Uterus (tissue), 4 donors: ENCODE measurements around the gene L3MBTL3. TPM values are rescaled to one million over a fixed set of nuclear protein-coding genes. Genes with fewer than 3 reads are reported as not detected.

Source experiments
- DNase-seq, 2 donors: peaks; one replicate each; pipeline ENCODE4 v3.0.0-alpha.2; 2019 to 2020
- H3K27ac ChIP-seq, 2 donors: fragments of 200-600 bp; sonication (generic); 1 replicate in 1 of 2; 2 replicates in 1 of 2; pipeline ENCODE4 v1.5.1; 2016 to 2018
- H3K27me3 ChIP-seq, 2 donors: fragments of 200-600 bp; sonication (generic); one replicate each; pipeline ENCODE4 v1.5.1; 2018 to 2019; ENCODE audit warnings: control low read depth in 1 of 2
- H3K36me3 ChIP-seq, 2 donors: fragments of 200-600 bp; sonication (generic); one replicate each; pipeline ENCODE4 v1.5.1; 2019; ENCODE audit warnings: control low read depth in 1 of 2
- H3K4me1 ChIP-seq, 2 donors: fragments of 200-600 bp; sonication (generic); one replicate each; pipeline ENCODE4 v1.5.1; 2018 to 2019; ENCODE audit warnings: control low read depth in 1 of 2
- H3K4me3 ChIP-seq, 2 donors: fragments of 200-600 bp; sonication (generic); 1 replicate in 1 of 2; 2 replicates in 1 of 2; pipeline ENCODE4 v1.5.1; 2018 to 2019; ENCODE audit warnings: mild to moderate bottlenecking in 1 of 2
- H3K9me3 ChIP-seq, 2 donors: fragments of 200-600 bp; sonication (generic); one replicate each; pipeline ENCODE4 v1.5.1; 2019; ENCODE audit warnings: control low read depth in 1 of 2
- CTCF ChIP-seq, 4 experiments: fragments of 200-600 bp in 2 of 4; fragments of 450-650 bp in 2 of 4; sonication (generic) in 2 of 4; IDR thresholded peaks; one replicate each; pipeline ENCODE4 v1.5.1; 2016 to 2019; ENCODE audit warnings: antibody characterized with exemption in 4 of 4, mild to moderate bottlenecking in 2 of 4, moderate library complexity in 1 of 4
- POLR2A ChIP-seq, 2 donors: fragments of 450-650 bp; IDR thresholded peaks; one replicate each; pipeline ENCODE4 v1.6.1; 2016; ENCODE audit warnings: antibody characterized with exemption in 2 of 2, mild to moderate bottlenecking in 1 of 2, moderate library complexity in 1 of 2
- intact Hi-C: fragments of 100-400 bp; cut with DNase I; formaldehyde crosslinking; loops from one replicate; pipeline ENCODE4 v1.15.1; 2023; ENCODE audit warnings: low total_unique reads
- total RNA-seq, 4 donors: library from RNA; depleted of rRNA in 3 of 4; stranded (reverse); fragments of >200 nt in 3 of 4; gene quantifications; one replicate each; pipeline versions ENCODE4 v1.1.0 to v1.2.4, GENCODE V29; 2014 to 2023
- donor health status: DM: yes; HTN: yes; CAD: no.

Gene L3MBTL3
- total RNA-seq, 4 donors from 2014 or later = 3.1 to 21.3 (median 16.1) TPM

GRCh38 chr6:130034378-130035146, 16.2 kb downstream of the L3MBTL3 start:
- Histone ChIP-seq H3K27me3 (no peaks in the 10 kb centered on the region), H3K27ac (peak overlapping the region; percentile 56 to 69), H3K4me1 (no peaks in the 10 kb centered on the region), H3K4me3 (no peak overlapping the region), H3K36me3 (no peaks in the 10 kb centered on the region), H3K9me3 (no peaks in the 10 kb centered on the region)
- intact Hi-C loops = no loop called here
- peak; percentile 41 to 63 for DNase-seq
- no peak for TF ChIP-seq CTCF (IDR thresholded peaks at IDR 0.05)
- TF ChIP-seq POLR2A (IDR thresholded peaks at IDR 0.05) = no peak

GRCh38 chr6:130035211-130035610, 16.8 kb downstream of the L3MBTL3 start:
- H3K9me3 ChIP-seq = no peaks in the 10 kb centered on the region
- no peaks in the 10 kb centered on the region for H3K4me1 ChIP-seq
- DNase-seq = no peak
- no peak overlapping the region for H3K4me3 ChIP-seq
- intact Hi-C loops = no loop called here
- no peaks in the 10 kb centered on the region for H3K27me3 ChIP-seq
- TF ChIP-seq CTCF (IDR thresholded peaks at IDR 0.05) = no peak
- TF ChIP-seq POLR2A (IDR thresholded peaks at IDR 0.05) = no peak
- no peaks in the 10 kb centered on the region for H3K36me3 ChIP-seq
- peak overlapping the region; percentile 56 to 69 for H3K27ac ChIP-seq

- TF ChIP-seq CTCF (IDR thresholded peaks at IDR 0.05) (peak in 2 of 4 experiments; percentile 11 to 29), POLR2A (IDR thresholded peaks at IDR 0.05) (no peak)
- no peak for DNase-seq
- intact Hi-C loops = no loop called here
These were observed 18.9 kb downstream of the L3MBTL3 start for GRCh38 chr6:130037207-130037811.

GRCh38 chr6:130041594-130041993, 23.2 kb downstream of the L3MBTL3 start:
- H3K9me3 ChIP-seq = no peaks in the 10 kb centered on the region
- no peaks in the 10 kb centered on the region for H3K36me3 ChIP-seq
- H3K27ac ChIP-seq = no peak overlapping the region
- H3K4me3 ChIP-seq = no peak overlapping the region
- DNase-seq = no peak
- TF ChIP-seq POLR2A (IDR thresholded peaks at IDR 0.05) (no peak), CTCF (IDR thresholded peaks at IDR 0.05) (no peak)
- H3K4me1 ChIP-seq = no peaks in the 10 kb centered on the region
- intact Hi-C loops = no loop called here
- H3K27me3 ChIP-seq = no peaks in the 10 kb centered on the region

More at GRCh38 chr6:130037207-130037811, 18.9 kb downstream of the L3MBTL3 start:
- no peaks in the 10 kb centered on the region for H3K36me3 ChIP-seq
- H3K27ac ChIP-seq = no peak overlapping the region
- no peaks in the 10 kb centered on the region for H3K27me3 ChIP-seq
- no peak overlapping the region for H3K4me3 ChIP-seq
- H3K4me1 ChIP-seq = no peaks in the 10 kb centered on the region
- H3K9me3 ChIP-seq = no peaks in the 10 kb centered on the region

- Histone ChIP-seq H3K4me3 (no peak overlapping the region), H3K9me3 (no peaks in the 10 kb centered on the region), H3K36me3 (no peaks in the 10 kb centered on the region), H3K27ac (no peak overlapping the region), H3K27me3 (no peaks in the 10 kb centered on the region), H3K4me1 (no peaks in the 10 kb centered on the region)
- intact Hi-C loops = no loop called here
- no peak for TF ChIP-seq POLR2A (IDR thresholded peaks at IDR 0.05)
- DNase-seq = no peak
These were observed 25.0 kb downstream of the L3MBTL3 start for GRCh38 chr6:130043344-130043743.
